ENCODE data around the gene SEPTIN5.

SEPTIN5 gene

GRCh38 chr22:19755722-19756287 lies 41.5 kb downstream of the SEPTIN5 start:
- Histone ChIP-seq H3K27me3 (ENCODE audit: insufficient read depth, low read length, poor library complexity, severe bottlenecking) (no peaks in the 10 kb centered on the region), H3K4me3 (ENCODE audit: low read length, poor library complexity, severe bottlenecking) (no peak overlapping the region), H3K79me2 (ENCODE audit: insufficient read depth, low read length) (no peaks in the 10 kb centered on the region), H3K9ac (ENCODE audit: low read depth, low read length, poor library complexity, severe bottlenecking) (no peak overlapping the region), H2AFZ (ENCODE audit: low read length) (no peak overlapping the region), H3K9me2 (replicated peaks; ENCODE audit: low read depth, low read length) (no peaks in the 10 kb centered on the region), H3F3A (ENCODE audit: low read depth) (no peaks in the 10 kb centered on the region), H3K9me3 (ENCODE audit: insufficient read depth, low read depth, low read length) (no peaks in the 10 kb centered on the region), H3K4me2 (ENCODE audit: low read depth, low read length, poor library complexity, severe bottlenecking) (no peak overlapping the region), H4K20me1 (ENCODE audit: insufficient read depth, low read length, poor library complexity, severe bottlenecking) (no peaks in the 10 kb centered on the region), H3K36me3 (ENCODE audit: insufficient read depth, low read length) (no peaks in the 10 kb centered on the region), H3K4me1 (ENCODE audit: insufficient read depth, low read length, poor library complexity, severe bottlenecking) (no peaks in the 10 kb centered on the region)
- TF ChIP-seq CTCF (conservative IDR thresholded peaks at IDR 0.05; ENCODE audit: low read length) (no peak), EZH2phosphoT487 (IDR thresholded peaks at IDR 0.05; ENCODE audit: borderline replicate concordance) (no peak)

- no peaks in the 10 kb centered on the region for H4K20me1 ChIP-seq (ENCODE audit: insufficient read depth, low read length, poor library complexity, severe bottlenecking)
- no peaks in the 10 kb centered on the region for H3K9me3 ChIP-seq (ENCODE audit: insufficient read depth, low read depth, low read length)
- no peak overlapping the region for H3K4me3 ChIP-seq (ENCODE audit: low read length, poor library complexity, severe bottlenecking)
- no peaks in the 10 kb centered on the region for H3K27me3 ChIP-seq (ENCODE audit: insufficient read depth, low read length, poor library complexity, severe bottlenecking)
- H3K36me3 ChIP-seq (ENCODE audit: insufficient read depth, low read length), result no peaks in the 10 kb centered on the region
- H3K4me1 ChIP-seq (ENCODE audit: insufficient read depth, low read length, poor library complexity, severe bottlenecking), result no peaks in the 10 kb centered on the region
- no peak for TF ChIP-seq CTCF (conservative IDR thresholded peaks at IDR 0.05; ENCODE audit: low read length)
- H3K4me2 ChIP-seq (ENCODE audit: low read depth, low read length, poor library complexity, severe bottlenecking), result no peak overlapping the region
- H3K9me2 ChIP-seq (replicated peaks; ENCODE audit: low read depth, low read length), result no peaks in the 10 kb centered on the region
- no peak overlapping the region for H2AFZ ChIP-seq (ENCODE audit: low read length)
- H3K9ac ChIP-seq (ENCODE audit: low read depth, low read length, poor library complexity, severe bottlenecking), result no peak overlapping the region
- no peaks in the 10 kb centered on the region for H3F3A ChIP-seq (ENCODE audit: low read depth)
- H3K79me2 ChIP-seq (ENCODE audit: insufficient read depth, low read length), result no peaks in the 10 kb centered on the region
Observed at GRCh38 chr22:19756288-19757128, 42.2 kb downstream of the SEPTIN5 start.

- Histone ChIP-seq H3K36me3 (ENCODE audit: insufficient read depth, low read length) (no peaks in the 10 kb centered on the region), H3K9me2 (replicated peaks; ENCODE audit: low read depth, low read length) (no peaks in the 10 kb centered on the region), H3K79me2 (ENCODE audit: insufficient read depth, low read length) (no peaks in the 10 kb centered on the region), H3K4me2 (ENCODE audit: low read depth, low read length, poor library complexity, severe bottlenecking) (no peak overlapping the region), H3K4me3 (ENCODE audit: low read length, poor library complexity, severe bottlenecking) (no peak overlapping the region), H3F3A (ENCODE audit: low read depth) (no peaks in the 10 kb centered on the region), H3K9me3 (ENCODE audit: insufficient read depth, low read depth, low read length) (no peaks in the 10 kb centered on the region), H2AFZ (ENCODE audit: low read length) (no peak overlapping the region), H3K9ac (ENCODE audit: low read depth, low read length, poor library complexity, severe bottlenecking) (no peak overlapping the region), H3K4me1 (ENCODE audit: insufficient read depth, low read length, poor library complexity, severe bottlenecking) (no peaks in the 10 kb centered on the region), H4K20me1 (ENCODE audit: insufficient read depth, low read length, poor library complexity, severe bottlenecking) (no peaks in the 10 kb centered on the region), H3K27me3 (ENCODE audit: insufficient read depth, low read length, poor library complexity, severe bottlenecking) (no peaks in the 10 kb centered on the region)
- TF ChIP-seq EZH2phosphoT487 (IDR thresholded peaks at IDR 0.05; ENCODE audit: borderline replicate concordance) (no peak), CTCF (conservative IDR thresholded peaks at IDR 0.05; ENCODE audit: low read length) (no peak)
Observed at GRCh38 chr22:19757140-19757984, 43.1 kb downstream of the SEPTIN5 start.
